Stomach (tissue), 9 donors: ENCODE results near the gene SULT1A1. TPM values are rescaled to one million over a fixed set of nuclear protein-coding genes. Genes with fewer than 3 reads are reported as not detected.
"Not testable (repeated sequence)": the region's sequence is repeated elsewhere in the genome, so short reads cannot be mapped to it uniquely, and the experiment has no call there.

Source experiments
- DNase-seq, 2 donors: peaks; one replicate each; pipeline versions ENCODE4 v3.0.0 to v3.0.0-alpha.2; 2013 to 2019
- H3K27ac ChIP-seq, 5 donors: fragments of 200-600 bp in 4 of 5; sonication (generic) in 4 of 5; one replicate each; pipeline ENCODE4 v1.5.1; 2013 to 2019; ENCODE audit warnings: mild to moderate bottlenecking in 1 of 5, moderate library complexity in 1 of 5
- H3K27me3 ChIP-seq, 3 donors: fragments of 200-600 bp; sonication (generic); one replicate each; pipeline ENCODE4 v1.5.1; 2017 to 2019; ENCODE audit warnings: mixed run types in 1 of 3
- H3K36me3 ChIP-seq, 4 donors: fragments of 200-600 bp; sonication (generic); 1 replicate in 3 of 4; 2 replicates in 1 of 4; pipeline ENCODE4 v1.5.1; 2016 to 2019
- H3K4me1 ChIP-seq, 4 donors: fragments of 200-600 bp; sonication (generic); one replicate each; pipeline ENCODE4 v1.5.1; 2016 to 2019
- H3K4me3 ChIP-seq, 4 donors: fragments of 200-600 bp; sonication (generic) in 3 of 4; one replicate each; pipeline ENCODE4 v1.5.1; 2016 to 2019; ENCODE audit warnings: mild to moderate bottlenecking in 1 of 4
- H3K9me3 ChIP-seq, 4 donors: fragments of 200-600 bp; sonication (generic); one replicate each; pipeline ENCODE4 v1.5.1; 2016 to 2019
- EP300 ChIP-seq: sonication (generic); formaldehyde crosslinking; IDR thresholded peaks from one replicate; pipeline ENCODE4 v1.6.1; 2017; ENCODE audit warnings: antibody characterized with exemption
- POLR2A ChIP-seq, 4 donors: fragments of 450-650 bp; IDR thresholded peaks; one replicate each; pipeline ENCODE4 v1.6.1; 2016; ENCODE audit warnings: antibody characterized with exemption in 4 of 4, control low read depth in 2 of 4, mild to moderate bottlenecking in 1 of 4, moderate library complexity in 1 of 4
- POLR2AphosphoS5 ChIP-seq, 3 donors: sonication (generic); formaldehyde crosslinking; IDR thresholded peaks; one replicate each; pipeline ENCODE4 v1.6.1; 2016; ENCODE audit warnings: antibody characterized with exemption in 3 of 3
- WGBS, 5 donors: extraction: QIAGEN DNeasy Blood & Tissue Kit in 3 of 5; methylation state at CpG; one replicate each; pipeline versions ENCODE4 v1.1.5 to v1.1.7; 2013 to 2018; 5-methylcytosine and 5-hydroxymethylcytosine counted together
- intact Hi-C: fragments of 100-400 bp; cut with DNase I; formaldehyde crosslinking; loops from one replicate; pipeline ENCODE4 v1.15.1; 2023; ENCODE audit warnings: low total_unique reads
- polyA plus RNA-seq, 3 donors: library from polyadenylated mRNA; stranded (reverse); fragments of 200-250 nt; gene quantifications; one replicate each; pipeline ENCODE4 v1.2.3, GENCODE V29; 2013
- total RNA-seq, 5 donors: library from RNA; depleted of rRNA; stranded (reverse); fragments of >200 nt; gene quantifications; one replicate each; pipeline versions ENCODE4 v1.1.0 to v1.2.3, GENCODE V29; 2014 to 2016
- TF ChIP-seq, protein P1 (sequence below), 7 experiments: fragments of 450-650 bp in 4 of 7; fragments of 200-600 bp in 3 of 7; sonication (generic) in 3 of 7; IDR thresholded peaks; one replicate each; pipeline ENCODE4 v1.5.1; 2016 to 2019; ENCODE audit warnings: antibody characterized with exemption in 7 of 7, control low read depth in 2 of 7, mild to moderate bottlenecking in 1 of 7
- donor health status: healthy with polysubstance abuse.
- donor health status: Bipolar disorder and iron deficiency.
- donor health status: healthy.

The SULT1A1 gene
- total and polyA plus RNA-seq, 8 donors: 6.2 to 99.8 (median 50.6) TPM

DNA sequence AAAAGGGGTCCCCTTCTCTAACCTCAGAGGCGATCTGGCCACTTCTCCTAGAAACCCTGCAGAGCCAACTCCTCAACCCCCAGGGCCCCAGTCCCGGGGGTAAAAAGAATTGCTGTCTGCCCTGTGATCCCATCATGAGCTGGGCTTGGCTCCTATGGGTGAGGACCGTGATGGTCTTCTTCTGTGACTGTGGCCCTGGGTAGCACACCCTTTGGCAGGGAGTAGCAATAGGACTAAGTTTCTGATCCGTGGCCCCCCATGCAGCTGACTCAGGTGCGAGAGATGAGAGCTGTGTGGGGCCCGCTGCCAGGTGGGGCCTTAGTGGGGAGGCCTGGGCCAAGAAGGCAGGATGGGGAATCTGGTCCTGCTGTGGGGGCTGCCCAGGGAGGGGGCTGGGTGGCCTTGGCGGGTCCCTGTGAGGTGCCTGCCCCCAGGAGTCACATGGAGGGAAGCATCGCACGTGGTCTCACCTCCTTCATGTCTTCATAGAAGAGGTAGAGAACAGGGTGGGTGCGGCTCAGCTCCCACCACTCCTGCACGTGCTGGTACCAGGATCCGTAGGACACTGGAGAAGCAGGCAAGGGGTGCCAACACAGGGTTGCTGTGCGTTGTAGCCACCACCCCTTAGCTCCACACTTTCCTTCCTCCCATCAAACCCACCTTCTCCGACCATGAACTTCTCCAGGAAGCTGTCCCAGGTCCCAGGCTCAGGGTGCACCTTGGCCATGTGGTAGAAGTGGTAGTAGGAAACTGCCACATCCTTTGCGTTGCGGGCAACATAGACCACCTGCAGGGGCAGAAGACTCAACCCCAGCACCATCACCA lies 3.3 kb downstream of the SULT1A1 start:
- intact Hi-C loops: no loop called here

DNA sequence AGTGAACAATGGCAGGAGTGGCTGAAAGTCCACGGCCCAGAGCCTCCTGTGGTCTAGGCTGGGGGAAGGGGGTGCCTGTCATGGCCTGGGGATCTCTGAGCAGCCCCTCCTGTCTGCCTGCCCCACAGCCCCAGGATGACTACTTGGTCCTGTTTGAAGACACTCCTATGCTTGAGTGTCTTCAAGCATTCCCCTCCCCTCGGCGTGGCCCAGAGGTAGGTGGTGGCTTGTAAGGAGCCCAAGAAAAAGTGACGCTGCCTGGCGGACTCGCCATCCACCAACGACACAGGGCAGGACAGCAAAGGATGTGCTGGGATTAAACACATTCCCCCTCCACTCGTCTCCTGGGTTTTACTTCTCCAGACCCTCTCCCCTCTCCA lies 5.7 kb downstream of the SULT1A1 start:
- H3K4me1 ChIP-seq: peaks cover 0 to 14% (median 3%) of the 10 kb centered on the region in 4 donors
- TF ChIP-seq, protein P1, sequence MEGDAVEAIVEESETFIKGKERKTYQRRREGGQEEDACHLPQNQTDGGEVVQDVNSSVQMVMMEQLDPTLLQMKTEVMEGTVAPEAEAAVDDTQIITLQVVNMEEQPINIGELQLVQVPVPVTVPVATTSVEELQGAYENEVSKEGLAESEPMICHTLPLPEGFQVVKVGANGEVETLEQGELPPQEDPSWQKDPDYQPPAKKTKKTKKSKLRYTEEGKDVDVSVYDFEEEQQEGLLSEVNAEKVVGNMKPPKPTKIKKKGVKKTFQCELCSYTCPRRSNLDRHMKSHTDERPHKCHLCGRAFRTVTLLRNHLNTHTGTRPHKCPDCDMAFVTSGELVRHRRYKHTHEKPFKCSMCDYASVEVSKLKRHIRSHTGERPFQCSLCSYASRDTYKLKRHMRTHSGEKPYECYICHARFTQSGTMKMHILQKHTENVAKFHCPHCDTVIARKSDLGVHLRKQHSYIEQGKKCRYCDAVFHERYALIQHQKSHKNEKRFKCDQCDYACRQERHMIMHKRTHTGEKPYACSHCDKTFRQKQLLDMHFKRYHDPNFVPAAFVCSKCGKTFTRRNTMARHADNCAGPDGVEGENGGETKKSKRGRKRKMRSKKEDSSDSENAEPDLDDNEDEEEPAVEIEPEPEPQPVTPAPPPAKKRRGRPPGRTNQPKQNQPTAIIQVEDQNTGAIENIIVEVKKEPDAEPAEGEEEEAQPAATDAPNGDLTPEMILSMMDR (IDR thresholded peaks at IDR 0.05): no peak
- TF ChIP-seq EP300 (no peak), POLR2A (IDR thresholded peaks at IDR 0.05) (no peak), POLR2AphosphoS5 (IDR thresholded peaks at IDR 0.05) (no peak)
- no peaks in the 10 kb centered on the region for H3K9me3 ChIP-seq
- no peak for DNase-seq
- no peak overlapping the region for H3K27ac ChIP-seq
- intact Hi-C loops: no loop called here
- peaks cover 0 to 37% (median 20%) of the 10 kb centered on the region in 4 donors for H3K36me3 ChIP-seq
- WGBS, 5 donors: 70 to 82% (median 71%) methylated on average over 8 of the region's 8 CpGs
- peaks cover 0 to 5% (median 0%) of the 10 kb centered on the region in 3 donors for H3K27me3 ChIP-seq
- no peak overlapping the region for H3K4me3 ChIP-seq

More for the DNA sequence above, 3.3 kb downstream of the SULT1A1 start:
- Histone ChIP-seq H3K4me3 (no peak overlapping the region), H3K36me3 (peaks cover 0 to 37% (median 20%) of the 10 kb centered on the region in 4 donors), H3K27ac (no peak overlapping the region), H3K9me3 (no peaks in the 10 kb centered on the region), H3K4me1 (peaks cover 12 to 37% (median 21%) of the 10 kb centered on the region in 4 donors), H3K27me3 (peaks cover 0 to 3% (median 0%) of the 10 kb centered on the region in 3 donors)
- DNase-seq: no peak
- WGBS, 5 donors: 87 to 95% (median 93%) methylated on average over 12 to 16 of the region's 16 CpGs
- no peak for TF ChIP-seq POLR2AphosphoS5 (IDR thresholded peaks at IDR 0.05)
- no peak for TF ChIP-seq EP300
- TF ChIP-seq POLR2A (IDR thresholded peaks at IDR 0.05): no peak
- TF ChIP-seq, protein P1 (IDR thresholded peaks at IDR 0.05): no peak

DNA sequence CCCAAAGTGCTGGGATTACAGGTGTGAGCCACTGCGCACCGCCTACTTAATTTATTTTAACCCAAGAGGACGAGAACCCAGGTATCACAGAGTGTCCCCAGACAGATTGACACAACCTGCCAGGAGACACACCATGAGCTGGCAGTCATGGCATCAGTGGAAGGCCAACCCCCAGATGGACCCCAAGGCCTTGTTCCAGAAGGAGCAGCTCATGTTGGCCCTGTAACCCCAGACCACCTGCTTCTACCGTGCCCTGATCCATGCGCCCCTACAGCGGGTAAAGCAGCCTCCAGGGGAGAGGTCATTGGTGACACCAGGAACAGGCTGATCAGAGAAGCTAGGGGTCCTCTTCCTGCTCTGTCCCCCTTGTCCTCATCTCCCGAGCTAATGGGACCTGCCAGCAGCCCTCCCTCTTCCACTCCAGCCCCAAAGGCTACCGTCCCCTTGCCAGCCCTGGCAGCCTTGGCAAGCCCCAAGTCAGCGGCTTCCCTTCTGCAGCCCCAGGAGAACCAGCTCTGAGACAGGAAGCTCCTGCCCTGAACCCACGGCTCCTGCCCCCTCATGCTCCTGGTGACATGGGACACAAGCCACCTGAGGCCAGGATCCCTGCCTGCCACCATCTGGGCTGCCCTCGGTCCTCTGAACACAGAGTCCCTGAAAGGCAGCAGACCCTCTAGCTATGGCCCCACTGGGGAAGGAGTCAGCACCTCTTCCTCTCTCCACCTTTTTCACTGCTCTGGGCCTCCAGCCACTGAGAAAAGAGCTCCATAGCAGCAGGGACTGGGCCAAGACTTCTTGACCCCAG lies 6.3 kb downstream of the SULT1A1 start:
- DNase-seq: no peak
- H3K36me3 ChIP-seq: peaks cover 0 to 37% (median 20%) of the 10 kb centered on the region in 4 donors
- H3K9me3 ChIP-seq: no peaks in the 10 kb centered on the region
- 78 to 86% (median 82%) methylated on average over 11 of the region's 11 CpGs for WGBS, 5 donors
- intact Hi-C loops: no loop called here
- TF ChIP-seq EP300: no peak
- TF ChIP-seq, protein P1 (IDR thresholded peaks at IDR 0.05): no peak
- no peak for TF ChIP-seq POLR2AphosphoS5 (IDR thresholded peaks at IDR 0.05)
- TF ChIP-seq POLR2A (IDR thresholded peaks at IDR 0.05): no peak
- no peak overlapping the region for H3K4me3 ChIP-seq
- H3K4me1 ChIP-seq: peaks cover 0 to 9% (median 0%) of the 10 kb centered on the region in 4 donors
- peaks cover 0 to 5% (median 0%) of the 10 kb centered on the region in 3 donors for H3K27me3 ChIP-seq
- no peak overlapping the region for H3K27ac ChIP-seq

DNA sequence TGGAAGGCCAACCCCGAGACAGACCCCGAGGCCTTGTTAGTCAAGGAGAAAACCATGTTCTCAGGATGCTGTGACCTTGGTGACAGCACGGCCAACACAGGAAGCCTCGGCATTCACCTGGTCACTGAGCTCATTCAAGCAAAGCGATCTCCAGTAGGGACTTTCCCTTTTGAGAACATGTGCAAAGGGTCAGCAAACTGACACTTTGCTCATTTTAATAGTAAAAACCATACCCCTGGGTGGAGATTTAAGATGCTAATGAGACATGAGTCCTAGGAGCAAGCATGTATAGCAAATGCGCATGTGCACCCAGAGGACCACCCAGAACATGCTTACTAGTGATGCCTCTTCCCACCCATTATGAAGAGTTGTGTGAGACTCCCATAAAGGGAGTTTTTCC lies 7.3 kb downstream of the SULT1A1 start:
- Histone ChIP-seq H3K4me1 (peaks cover 0 to 5% (median 2%) of the 10 kb centered on the region in 4 donors), H3K4me3 (no peak overlapping the region), H3K36me3 (peaks cover 0 to 29% (median 17%) of the 10 kb centered on the region in 4 donors), H3K9me3 (no peaks in the 10 kb centered on the region), H3K27ac (no peak overlapping the region), H3K27me3 (peaks cover 0 to 5% (median 0%) of the 10 kb centered on the region in 3 donors)
- WGBS, 5 donors: 50 to 69% (median 59%) methylated on average over 4 to 5 of the region's 6 CpGs
- TF ChIP-seq POLR2AphosphoS5 (IDR thresholded peaks at IDR 0.05): no peak
- no peak for TF ChIP-seq POLR2A (IDR thresholded peaks at IDR 0.05)
- TF ChIP-seq, protein P1 (IDR thresholded peaks at IDR 0.05): no peak
- no peak for TF ChIP-seq EP300
- intact Hi-C loops: no loop called here
- DNase-seq: no peak

DNA sequence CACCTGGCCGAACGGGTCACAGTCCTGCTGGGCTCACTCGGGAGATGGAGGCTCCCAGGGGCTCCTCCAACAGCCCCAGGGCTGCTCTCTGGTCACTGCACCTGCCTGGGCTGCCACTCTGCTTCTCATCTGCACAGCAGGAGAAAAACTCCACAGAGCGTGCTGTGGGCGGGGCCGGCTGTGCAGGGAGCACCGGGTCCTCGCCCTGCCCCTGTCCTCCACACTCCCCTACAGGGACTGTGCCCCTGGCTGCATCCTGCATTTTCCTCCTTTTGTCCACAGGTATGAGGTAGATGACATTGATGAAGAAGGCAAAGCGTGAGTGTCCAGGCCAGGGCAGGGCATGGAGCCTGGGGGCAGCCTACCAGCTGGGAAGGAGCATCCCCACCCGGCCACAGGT lies 7.8 kb downstream of the SULT1A1 start:
- WGBS, 5 donors: 44 to 64% (median 53%) methylated on average over 2 to 5 of the region's 10 CpGs; no CpG with 5 or more reads in 2 of the 5 donors
- H3K9me3 ChIP-seq, DNase-seq, H3K4me3 ChIP-seq, H3K27ac ChIP-seq, H3K27me3 ChIP-seq, intact Hi-C loops: not testable (repeated sequence)
- H3K4me1 ChIP-seq: peaks cover 3 to 10% (median 6%) of the 10 kb centered on the region in 4 donors
- H3K36me3 ChIP-seq: peaks cover 0 to 27% (median 17%) of the 10 kb centered on the region in 4 donors

DNA sequence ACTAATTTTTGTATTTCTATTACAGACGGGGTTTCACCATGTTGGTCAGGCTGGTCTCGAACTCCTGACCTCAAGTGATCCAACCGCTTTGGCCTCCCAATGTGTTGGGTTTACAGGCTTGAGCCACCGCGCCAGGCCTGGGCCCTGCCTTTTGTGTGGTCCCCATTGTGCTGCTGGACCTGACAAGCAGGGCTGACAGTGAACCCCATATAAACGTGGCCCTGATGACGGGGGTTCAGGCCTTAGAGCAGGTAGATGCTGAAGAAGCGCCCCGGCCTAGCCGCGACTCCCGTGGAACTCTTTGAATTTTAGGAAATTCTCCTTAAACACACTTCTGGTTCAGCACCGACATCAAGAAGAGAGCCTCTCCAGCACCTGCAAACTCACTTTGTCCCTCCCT lies 8.3 kb downstream of the SULT1A1 start:
- H3K9me3 ChIP-seq, H3K27ac ChIP-seq, H3K4me3 ChIP-seq, DNase-seq, intact Hi-C loops, H3K27me3 ChIP-seq: not testable (repeated sequence)
- H3K4me1 ChIP-seq: peaks cover 8 to 15% (median 11%) of the 10 kb centered on the region in 4 donors
- WGBS, 5 donors: 89 to 93% (median 91%) methylated on average over 9 to 13 of the region's 13 CpGs
- peaks cover 0 to 22% (median 14%) of the 10 kb centered on the region in 4 donors for H3K36me3 ChIP-seq
